Omental fat pad (tissue), 4 donors: ENCODE measurements around the gene KCNQ1OT1. TPM values are rescaled to one million over a fixed set of nuclear protein-coding genes. Genes with fewer than 3 reads are reported as not detected.
A peak's percentile ranks its signal among the peaks of the same experiment; 100 is the strongest.

Experiments
- ATAC-seq: fragments of 150-250 bp; one replicate; pipeline ENCODE4 v1.9.1; 2016; ENCODE audit warnings: mild to moderate bottlenecking, moderate library complexity; ENCODE audit not compliant: low FRiP score
- DNase-seq: peaks from one replicate; pipeline ENCODE4 v3.0.0-alpha.2; 2019; ENCODE audit warnings: low spot score
- total RNA-seq, 4 donors: library from RNA; depleted of rRNA; stranded (reverse); fragments of >200 nt; gene quantifications; one replicate each; pipeline ENCODE4 v1.1.0, GENCODE V29; 2016
- TF ChIP-seq, protein P1 (sequence below), 3 donors: fragments of 450-650 bp; IDR thresholded peaks; one replicate each; pipeline ENCODE4 v1.5.1; 2016 to 2017; ENCODE audit warnings: antibody characterized with exemption in 3 of 3, mild to moderate bottlenecking in 3 of 3, moderate library complexity in 2 of 3

Gene KCNQ1OT1
- total RNA-seq, 4 donors from 2014 or later, result 3.4 to 9.7 (median 6.2) TPM

DNA sequence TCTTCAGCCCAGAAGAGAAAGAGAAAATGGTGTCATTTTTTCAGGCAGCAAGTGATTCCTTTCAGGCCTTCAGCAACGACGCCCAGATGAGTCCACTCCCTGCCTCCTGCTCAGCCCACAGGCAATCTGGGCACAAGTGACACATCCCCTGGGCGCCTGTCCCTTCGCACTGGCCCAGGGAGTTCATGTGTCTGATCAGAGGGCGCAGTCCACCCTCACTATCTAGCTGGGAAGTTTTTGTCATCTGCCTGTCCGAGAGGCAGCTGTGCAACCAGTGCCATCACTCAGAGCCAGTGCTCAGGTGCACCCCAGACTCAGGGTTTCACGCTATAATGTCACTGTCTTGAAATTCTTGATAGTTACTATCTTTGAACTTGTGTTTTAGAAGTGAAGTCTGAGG lies 1.4 kb upstream of the KCNQ1OT1 start:
- TF ChIP-seq, protein P1, sequence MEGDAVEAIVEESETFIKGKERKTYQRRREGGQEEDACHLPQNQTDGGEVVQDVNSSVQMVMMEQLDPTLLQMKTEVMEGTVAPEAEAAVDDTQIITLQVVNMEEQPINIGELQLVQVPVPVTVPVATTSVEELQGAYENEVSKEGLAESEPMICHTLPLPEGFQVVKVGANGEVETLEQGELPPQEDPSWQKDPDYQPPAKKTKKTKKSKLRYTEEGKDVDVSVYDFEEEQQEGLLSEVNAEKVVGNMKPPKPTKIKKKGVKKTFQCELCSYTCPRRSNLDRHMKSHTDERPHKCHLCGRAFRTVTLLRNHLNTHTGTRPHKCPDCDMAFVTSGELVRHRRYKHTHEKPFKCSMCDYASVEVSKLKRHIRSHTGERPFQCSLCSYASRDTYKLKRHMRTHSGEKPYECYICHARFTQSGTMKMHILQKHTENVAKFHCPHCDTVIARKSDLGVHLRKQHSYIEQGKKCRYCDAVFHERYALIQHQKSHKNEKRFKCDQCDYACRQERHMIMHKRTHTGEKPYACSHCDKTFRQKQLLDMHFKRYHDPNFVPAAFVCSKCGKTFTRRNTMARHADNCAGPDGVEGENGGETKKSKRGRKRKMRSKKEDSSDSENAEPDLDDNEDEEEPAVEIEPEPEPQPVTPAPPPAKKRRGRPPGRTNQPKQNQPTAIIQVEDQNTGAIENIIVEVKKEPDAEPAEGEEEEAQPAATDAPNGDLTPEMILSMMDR (IDR thresholded peaks at IDR 0.05), result no peak
- ATAC-seq, result no peak
- no peak for DNase-seq

DNA sequence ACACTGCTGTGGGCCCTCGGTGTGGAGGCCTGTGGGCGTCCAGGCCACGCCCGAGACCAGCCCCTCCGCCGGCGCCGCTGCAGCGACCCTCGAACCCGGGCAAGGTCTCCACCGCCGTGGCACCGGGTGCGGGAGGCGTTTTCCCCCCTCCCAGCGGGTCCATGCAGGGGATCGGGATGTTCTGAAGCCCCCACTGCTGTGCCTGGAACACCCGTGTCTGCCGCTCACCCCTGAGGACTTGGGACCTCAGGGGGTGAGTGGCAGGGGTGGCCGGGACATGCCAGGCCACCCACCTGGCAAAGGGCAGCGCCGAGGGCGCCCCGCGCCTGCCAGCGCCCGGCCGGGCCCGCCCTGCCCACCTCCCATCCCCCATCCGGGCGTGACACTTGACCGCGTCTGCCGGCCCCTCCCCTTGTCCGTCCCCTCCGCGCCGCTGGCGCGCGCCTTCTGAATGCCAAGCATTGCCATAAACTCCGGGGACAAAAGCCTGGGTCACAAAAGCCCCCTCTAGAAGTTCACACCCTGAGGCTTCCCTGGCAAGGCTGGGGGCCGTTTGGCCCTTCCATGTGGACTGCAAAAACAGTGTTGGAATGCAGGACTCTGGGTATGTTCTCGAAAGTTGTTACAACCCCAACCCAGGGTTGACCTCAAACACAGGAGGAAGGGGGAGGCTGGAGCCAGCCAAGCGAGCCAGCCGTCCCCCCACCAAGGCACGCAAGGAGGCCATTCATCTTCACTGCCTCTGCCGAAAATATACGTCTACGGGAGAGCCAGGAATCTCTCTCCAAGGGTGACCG lies 819 bp upstream of the KCNQ1OT1 start:
- ATAC-seq (peak; percentile 24), DNase-seq (no peak)
- TF ChIP-seq, protein P1 (IDR thresholded peaks at IDR 0.05), result no peak

DNA sequence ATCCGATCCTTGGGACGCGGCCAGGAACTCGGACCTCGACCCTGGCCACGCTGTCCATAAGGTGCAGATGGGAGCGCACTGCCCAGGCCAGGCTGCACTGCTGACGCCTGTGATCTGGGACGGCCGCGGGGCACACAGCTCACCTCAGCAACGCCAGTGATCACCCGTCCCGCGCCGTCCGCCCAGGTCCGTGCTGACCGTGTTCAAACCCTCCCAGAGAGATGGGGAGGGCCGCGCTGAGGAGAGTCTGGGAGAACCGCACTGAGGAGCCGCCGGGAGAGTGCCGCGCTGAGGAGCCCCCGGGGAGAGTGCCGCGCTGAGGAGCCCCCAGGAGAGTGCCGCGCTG lies 636 bp downstream of the KCNQ1OT1 start:
- DNase-seq, result no peak
- ATAC-seq, result no peak
- TF ChIP-seq, protein P1 (IDR thresholded peaks at IDR 0.05), result no peak

GRCh38 chr11:2698386-2699184 lies 1.2 kb downstream of the KCNQ1OT1 start:
- no peak for DNase-seq
- no peak for ATAC-seq
- TF ChIP-seq, protein P1 (IDR thresholded peaks at IDR 0.05), result no peak

DNA sequence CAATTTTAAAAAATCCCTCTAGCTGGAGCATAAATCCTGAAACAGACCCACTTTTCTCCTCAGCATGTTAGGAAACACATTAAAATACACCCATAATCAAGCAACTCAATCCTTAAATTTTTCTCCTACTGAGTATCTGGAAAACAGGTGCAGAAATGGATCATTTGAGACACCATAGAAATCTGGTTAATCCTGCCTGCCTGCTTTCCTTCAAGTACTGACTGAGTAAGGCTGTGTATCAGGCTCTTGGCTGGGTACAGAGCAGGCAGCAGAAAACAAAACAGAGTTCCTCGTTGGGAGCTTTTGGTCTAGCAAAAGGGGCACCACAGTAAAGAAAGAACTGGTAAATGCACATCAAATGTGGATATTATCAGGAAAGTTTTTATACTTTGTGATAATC lies 1.9 kb downstream of the KCNQ1OT1 start:
- DNase-seq (no peak), ATAC-seq (no peak)
- TF ChIP-seq, protein P1 (IDR thresholded peaks at IDR 0.05), result no peak

DNA sequence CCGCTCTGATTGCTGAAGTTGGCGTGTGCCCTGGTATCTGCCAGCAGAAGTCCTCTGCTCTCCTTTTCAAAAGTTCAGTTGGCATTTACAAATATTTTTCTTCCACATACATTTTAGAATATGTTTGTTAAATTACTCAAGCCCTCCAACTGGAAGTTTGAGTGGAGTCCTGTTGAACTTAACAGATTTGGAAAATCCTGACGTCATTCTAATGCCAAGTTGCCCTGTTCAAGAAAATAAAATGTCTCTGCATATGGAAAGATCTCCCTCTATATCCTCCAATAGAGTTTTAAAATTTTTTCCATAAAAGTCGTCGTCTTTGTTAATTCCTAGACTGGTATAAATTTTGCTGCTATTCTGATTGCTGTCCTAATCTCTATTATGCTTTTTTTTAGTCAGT lies 3.3 kb downstream of the KCNQ1OT1 start:
- ATAC-seq, result no peak
- TF ChIP-seq, protein P1 (IDR thresholded peaks at IDR 0.05), result no peak
- no peak for DNase-seq
